HepG2 (cell line): Measurements from ENCODE around the gene ADCY5.

Experiments
- AHR ChIP-seq: IDR thresholded peaks from 2 replicates; pipeline ENCODE4 v1.6.1; 2018; ENCODE audit warnings: missing genetic modification reagents, missing compliant biosample characterization
- DR1 ChIP-seq: sonication (generic); formaldehyde crosslinking; IDR thresholded peaks from 2 replicates; pipeline ENCODE4 v1.8.0; 2021; ENCODE audit warnings: mild to moderate bottlenecking, missing genetic modification reagents, inconsistent platforms
- FOSL2 ChIP-seq: sonication (generic); formaldehyde crosslinking; IDR thresholded peaks from 2 replicates; pipeline ENCODE4 v1.4.0; 2020; ENCODE audit warnings: missing genetic modification reagents
- IRF9 ChIP-seq: sonication (generic); formaldehyde crosslinking; IDR thresholded peaks from 2 replicates; pipeline ENCODE4 v1.8.0; 2022; ENCODE audit warnings: missing genetic modification reagents, mild to moderate bottlenecking, borderline replicate concordance
- SMC3 ChIP-seq: IDR thresholded peaks from 2 replicates; pipeline ENCODE4 v1.6.1; 2011; ENCODE audit warnings: low read length, improper control_type of control experiment
- TF ChIP-seq, protein P1 (sequence below): sonication (generic); formaldehyde crosslinking; IDR thresholded peaks from 2 replicates; pipeline ENCODE4 v1.5.0; 2020; ENCODE audit warnings: mild to moderate bottlenecking, missing genetic modification reagents, moderate library complexity

DNA sequence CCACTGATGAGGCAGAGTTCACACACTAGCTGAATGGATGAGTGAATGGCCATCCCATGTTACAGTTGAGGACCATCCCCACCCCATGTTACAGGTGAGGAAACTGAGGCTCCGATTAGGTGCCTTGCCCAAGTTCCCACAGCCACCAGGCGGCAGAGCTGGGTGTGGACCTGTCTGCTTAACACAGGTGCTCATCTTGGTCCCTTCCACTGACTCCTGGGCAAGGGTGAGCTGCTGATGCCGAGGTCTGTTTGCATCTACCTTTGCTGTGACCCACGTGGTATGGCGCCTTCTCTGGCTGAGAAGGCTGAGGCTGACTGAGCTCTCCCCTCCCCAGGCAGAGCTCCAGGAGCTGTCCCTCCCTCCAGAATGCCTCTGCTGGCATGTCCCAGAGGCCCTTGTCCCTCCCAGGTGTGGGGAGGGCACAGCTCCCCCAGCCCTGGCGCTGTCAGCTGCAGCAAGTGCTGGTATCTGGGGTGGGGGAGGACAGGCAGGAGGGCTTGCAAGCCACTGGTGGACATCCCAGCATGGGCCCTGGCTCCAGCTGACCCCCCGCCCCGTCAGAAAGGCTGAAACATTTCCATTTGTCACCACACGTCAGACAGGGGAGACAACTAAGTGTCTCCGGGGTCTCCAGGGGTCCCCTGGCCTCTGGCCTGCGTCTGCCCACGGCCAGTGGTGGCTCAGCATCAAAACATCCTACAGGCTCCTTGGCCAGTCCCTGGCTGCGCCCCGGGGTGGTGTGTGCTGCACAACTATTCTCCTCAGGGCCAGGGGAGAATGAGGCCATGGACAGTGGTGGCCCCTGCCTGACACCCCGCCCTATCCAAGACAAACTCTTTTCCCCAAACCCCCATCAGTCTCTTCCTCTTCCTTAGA lies 105.4 kb downstream of the ADCY5 start:
- TF ChIP-seq FOSL2 (CRISPR knock-in tag), result no peak
- no peak for TF ChIP-seq SMC3
- TF ChIP-seq, protein P1, sequence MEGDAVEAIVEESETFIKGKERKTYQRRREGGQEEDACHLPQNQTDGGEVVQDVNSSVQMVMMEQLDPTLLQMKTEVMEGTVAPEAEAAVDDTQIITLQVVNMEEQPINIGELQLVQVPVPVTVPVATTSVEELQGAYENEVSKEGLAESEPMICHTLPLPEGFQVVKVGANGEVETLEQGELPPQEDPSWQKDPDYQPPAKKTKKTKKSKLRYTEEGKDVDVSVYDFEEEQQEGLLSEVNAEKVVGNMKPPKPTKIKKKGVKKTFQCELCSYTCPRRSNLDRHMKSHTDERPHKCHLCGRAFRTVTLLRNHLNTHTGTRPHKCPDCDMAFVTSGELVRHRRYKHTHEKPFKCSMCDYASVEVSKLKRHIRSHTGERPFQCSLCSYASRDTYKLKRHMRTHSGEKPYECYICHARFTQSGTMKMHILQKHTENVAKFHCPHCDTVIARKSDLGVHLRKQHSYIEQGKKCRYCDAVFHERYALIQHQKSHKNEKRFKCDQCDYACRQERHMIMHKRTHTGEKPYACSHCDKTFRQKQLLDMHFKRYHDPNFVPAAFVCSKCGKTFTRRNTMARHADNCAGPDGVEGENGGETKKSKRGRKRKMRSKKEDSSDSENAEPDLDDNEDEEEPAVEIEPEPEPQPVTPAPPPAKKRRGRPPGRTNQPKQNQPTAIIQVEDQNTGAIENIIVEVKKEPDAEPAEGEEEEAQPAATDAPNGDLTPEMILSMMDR, result no peak
- TF ChIP-seq AHR, result no peak
- no peak for TF ChIP-seq IRF9
- no peak for TF ChIP-seq DR1 (CRISPR knock-in tag)
